ENCODE data around the gene SAMD1. TPM values are rescaled to one million over a fixed set of nuclear protein-coding genes. Genes with fewer than 3 reads are reported as not detected.

Gene SAMD1
- total and polyA plus RNA-seq, 2 of the 13 experiments (the other 11 are each of a cell fraction or from before 2014, with no cell fraction given): 17.5 to 45.0 TPM

DNA sequence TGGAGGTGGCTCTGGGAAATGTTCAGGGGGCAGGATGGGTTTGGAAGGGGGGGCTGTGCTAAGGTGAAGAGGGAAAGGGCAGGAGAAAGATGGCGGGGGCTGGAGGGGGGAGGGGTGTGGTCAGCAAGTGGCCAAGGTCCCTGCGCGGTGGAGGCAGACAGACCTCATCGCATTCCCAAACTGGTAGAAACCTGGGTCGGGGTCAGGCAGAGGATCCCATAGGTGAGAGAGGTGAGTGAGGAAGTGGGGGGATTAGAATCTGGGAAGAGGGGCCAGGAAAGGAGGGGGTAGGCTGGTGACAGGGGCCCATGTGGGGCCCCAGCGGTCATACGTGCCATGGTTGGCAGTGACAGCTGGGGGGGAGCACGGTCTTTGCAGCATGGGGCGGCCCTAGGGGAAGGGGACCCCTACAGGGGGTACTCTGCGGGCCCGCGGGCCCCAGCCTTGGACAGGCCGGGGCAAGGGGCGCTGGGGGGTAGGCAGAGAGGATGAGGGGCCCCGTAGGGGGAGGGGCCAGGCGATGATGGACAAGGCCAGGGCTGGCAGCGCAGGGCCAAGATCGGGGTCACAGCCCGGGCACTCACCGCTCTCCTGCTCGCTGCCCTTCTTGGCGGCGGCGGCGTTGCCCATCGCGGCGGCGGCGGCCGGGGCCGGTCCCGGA lies 26.5 kb upstream of the SAMD1 start:
- ChIA-PET CTCF (ENCODE audit: low intra/inter-chr PET ratio, low total read pairs) (no interaction called here), POLR2A (interaction anchor here (0.6 to 2.5 kb wide), 6 partner anchors 18 to 111 kb away, joined by 3 to 21 read pairs (median 6); partner anchors contain the start of genes ASF1B and RFX1)
- Histone ChIP-seq H3K4me2 (ENCODE audit: low read depth, low read length) (peak overlapping the region; percentile 89), H3K27ac (ENCODE audit: extremely low read length, insufficient read depth, low read length) (no peak overlapping the region), H3K4me1 (ENCODE audit: insufficient read depth, low read length) (peaks cover 62% of the 10 kb centered on the region), H3K79me2 (ENCODE audit: insufficient read depth, low read length) (peaks cover 12% of the 10 kb centered on the region), H3K27me3 (ENCODE audit: control insufficient read depth in 1 of 2, insufficient read depth in 2 of 2, low read length in 2 of 2) (no peaks in the 10 kb centered on the region; a peak in 1 of 5 replicates), H3K36me3 (replicated peaks in 1 of 2; ENCODE audit: control insufficient read depth in 1 of 2, insufficient read depth in 2 of 2, low read length in 2 of 2) (no peaks in the 10 kb centered on the region; a peak in 1 of 5 replicates), H3K9me3 (ENCODE audit: low read length) (no peaks in the 10 kb centered on the region), H2AFZ (ENCODE audit: low read length) (no peak overlapping the region), H3K9ac (ENCODE audit: insufficient read depth, low read depth, low read length) (peak overlapping the region; percentile 79), H4K20me1 (ENCODE audit: insufficient read depth, low read length) (no peaks in the 10 kb centered on the region), H3K4me3 (replicated peaks in 1 of 3; ENCODE audit: insufficient read depth in 1 of 3, low read depth in 2 of 3, low read length in 3 of 3) (peak overlapping the region; percentile 80 to 89 (median 86))
- 0% methylated on average over 8 of the region's 33 CpGs for WGBS (ENCODE audit: low lambda C conversion rate)
- in situ Hi-C loops (cut with HindIII; ENCODE audit: extremely low pct_ligation_motif_present, low pct_unique_long_range_greater_than_20kb): no loop called here
- FAIRE-seq (no peak), ATAC-seq (no peak), DNase-seq (ENCODE audit: low spot score) (no peak)
- BruUV-seq (replicated peaks): no TSS peak
- intact Hi-C loops (cut with micrococcal nuclease; ENCODE audit: unreplicated experiment): loop anchor here (5.0 kb wide), 1 partner anchor 35 kb away; no protein-coding TSS in a partner anchor
- TF ChIP-seq HOXA5 (CRISPR knock-in tag; IDR thresholded peaks at IDR 0.05): 0 out of 2 replicates have a peak, but pooled peaks have one; percentile 15
- TF ChIP-seq ZMAT3 (CRISPR knock-in tag; conservative IDR thresholded peaks at IDR 0.05): 0 out of 2 replicates have a peak, but pooled peaks have one; percentile 36
- peak; percentile 52; the same call in 1 of the 2 replicates for TF ChIP-seq SAP130 (CRISPR knock-in tag; IDR thresholded peaks at IDR 0.05; ENCODE audit: low read depth)
- TF ChIP-seq ZFX (CRISPR knock-in tag; IDR thresholded peaks at IDR 0.05; ENCODE audit: low read depth): peak; percentile 27; the same call in 1 of the 2 replicates
- TF ChIP-seq, protein P1, sequence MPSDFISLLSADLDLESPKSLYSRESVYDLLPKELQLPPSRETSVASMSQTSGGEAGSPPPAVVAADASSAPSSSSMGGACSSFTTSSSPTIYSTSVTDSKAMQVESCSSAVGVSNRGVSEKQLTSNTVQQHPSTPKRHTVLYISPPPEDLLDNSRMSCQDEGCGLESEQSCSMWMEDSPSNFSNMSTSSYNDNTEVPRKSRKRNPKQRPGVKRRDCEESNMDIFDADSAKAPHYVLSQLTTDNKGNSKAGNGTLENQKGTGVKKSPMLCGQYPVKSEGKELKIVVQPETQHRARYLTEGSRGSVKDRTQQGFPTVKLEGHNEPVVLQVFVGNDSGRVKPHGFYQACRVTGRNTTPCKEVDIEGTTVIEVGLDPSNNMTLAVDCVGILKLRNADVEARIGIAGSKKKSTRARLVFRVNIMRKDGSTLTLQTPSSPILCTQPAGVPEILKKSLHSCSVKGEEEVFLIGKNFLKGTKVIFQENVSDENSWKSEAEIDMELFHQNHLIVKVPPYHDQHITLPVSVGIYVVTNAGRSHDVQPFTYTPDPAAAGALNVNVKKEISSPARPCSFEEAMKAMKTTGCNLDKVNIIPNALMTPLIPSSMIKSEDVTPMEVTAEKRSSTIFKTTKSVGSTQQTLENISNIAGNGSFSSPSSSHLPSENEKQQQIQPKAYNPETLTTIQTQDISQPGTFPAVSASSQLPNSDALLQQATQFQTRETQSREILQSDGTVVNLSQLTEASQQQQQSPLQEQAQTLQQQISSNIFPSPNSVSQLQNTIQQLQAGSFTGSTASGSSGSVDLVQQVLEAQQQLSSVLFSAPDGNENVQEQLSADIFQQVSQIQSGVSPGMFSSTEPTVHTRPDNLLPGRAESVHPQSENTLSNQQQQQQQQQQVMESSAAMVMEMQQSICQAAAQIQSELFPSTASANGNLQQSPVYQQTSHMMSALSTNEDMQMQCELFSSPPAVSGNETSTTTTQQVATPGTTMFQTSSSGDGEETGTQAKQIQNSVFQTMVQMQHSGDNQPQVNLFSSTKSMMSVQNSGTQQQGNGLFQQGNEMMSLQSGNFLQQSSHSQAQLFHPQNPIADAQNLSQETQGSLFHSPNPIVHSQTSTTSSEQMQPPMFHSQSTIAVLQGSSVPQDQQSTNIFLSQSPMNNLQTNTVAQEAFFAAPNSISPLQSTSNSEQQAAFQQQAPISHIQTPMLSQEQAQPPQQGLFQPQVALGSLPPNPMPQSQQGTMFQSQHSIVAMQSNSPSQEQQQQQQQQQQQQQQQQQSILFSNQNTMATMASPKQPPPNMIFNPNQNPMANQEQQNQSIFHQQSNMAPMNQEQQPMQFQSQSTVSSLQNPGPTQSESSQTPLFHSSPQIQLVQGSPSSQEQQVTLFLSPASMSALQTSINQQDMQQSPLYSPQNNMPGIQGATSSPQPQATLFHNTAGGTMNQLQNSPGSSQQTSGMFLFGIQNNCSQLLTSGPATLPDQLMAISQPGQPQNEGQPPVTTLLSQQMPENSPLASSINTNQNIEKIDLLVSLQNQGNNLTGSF (CRISPR knock-in tag; IDR thresholded peaks at IDR 0.05): 0 out of 2 replicates have a peak, but pooled peaks have one; percentile 41
- TF ChIP-seq ZNF687 (CRISPR knock-in tag; IDR thresholded peaks at IDR 0.05): peak; percentile 31
- 0 out of 2 replicates have a peak, but pooled peaks have one; percentile 21 for TF ChIP-seq ZBTB20 (CRISPR knock-in tag; IDR thresholded peaks at IDR 0.05; ENCODE audit: borderline replicate concordance, low read depth)
- 0 out of 2 replicates have a peak, but pooled peaks have one; percentile 29 for TF ChIP-seq MEIS2 (CRISPR knock-in tag; IDR thresholded peaks at IDR 0.05)
